Stomach (tissue), 9 donors: ENCODE measurements around the gene FCHSD2. TPM values are rescaled to one million over a fixed set of nuclear protein-coding genes. Genes with fewer than 3 reads are reported as not detected.

Experiments used
- DNase-seq, 2 donors: peaks; one replicate each; pipeline versions ENCODE4 v3.0.0 to v3.0.0-alpha.2; 2013 to 2019
- H3K27ac ChIP-seq, 5 donors: fragments of 200-600 bp in 4 of 5; sonication (generic) in 4 of 5; one replicate each; pipeline ENCODE4 v1.5.1; 2013 to 2019; ENCODE audit warnings: mild to moderate bottlenecking in 1 of 5, moderate library complexity in 1 of 5
- H3K27me3 ChIP-seq, 3 donors: fragments of 200-600 bp; sonication (generic); one replicate each; pipeline ENCODE4 v1.5.1; 2017 to 2019; ENCODE audit warnings: mixed run types in 1 of 3
- H3K36me3 ChIP-seq, 4 donors: fragments of 200-600 bp; sonication (generic); 1 replicate in 3 of 4; 2 replicates in 1 of 4; pipeline ENCODE4 v1.5.1; 2016 to 2019
- H3K4me1 ChIP-seq, 4 donors: fragments of 200-600 bp; sonication (generic); one replicate each; pipeline ENCODE4 v1.5.1; 2016 to 2019
- H3K4me3 ChIP-seq, 4 donors: fragments of 200-600 bp; sonication (generic) in 3 of 4; one replicate each; pipeline ENCODE4 v1.5.1; 2016 to 2019; ENCODE audit warnings: mild to moderate bottlenecking in 1 of 4
- H3K9me3 ChIP-seq, 4 donors: fragments of 200-600 bp; sonication (generic); one replicate each; pipeline ENCODE4 v1.5.1; 2016 to 2019
- EP300 ChIP-seq: sonication (generic); formaldehyde crosslinking; IDR thresholded peaks from one replicate; pipeline ENCODE4 v1.6.1; 2017; ENCODE audit warnings: antibody characterized with exemption
- POLR2A ChIP-seq, 4 donors: fragments of 450-650 bp; IDR thresholded peaks; one replicate each; pipeline ENCODE4 v1.6.1; 2016; ENCODE audit warnings: antibody characterized with exemption in 4 of 4, control low read depth in 2 of 4, mild to moderate bottlenecking in 1 of 4, moderate library complexity in 1 of 4
- POLR2AphosphoS5 ChIP-seq, 3 donors: sonication (generic); formaldehyde crosslinking; IDR thresholded peaks; one replicate each; pipeline ENCODE4 v1.6.1; 2016; ENCODE audit warnings: antibody characterized with exemption in 3 of 3
- WGBS, 5 donors: extraction: QIAGEN DNeasy Blood & Tissue Kit in 3 of 5; methylation state at CpG; one replicate each; pipeline versions ENCODE4 v1.1.5 to v1.1.7; 2013 to 2018; 5-methylcytosine and 5-hydroxymethylcytosine counted together
- intact Hi-C: fragments of 100-400 bp; cut with DNase I; formaldehyde crosslinking; loops from one replicate; pipeline ENCODE4 v1.15.1; 2023; ENCODE audit warnings: low total_unique reads
- polyA plus RNA-seq, 3 donors: library from polyadenylated mRNA; stranded (reverse); fragments of 200-250 nt; gene quantifications; one replicate each; pipeline ENCODE4 v1.2.3, GENCODE V29; 2013
- total RNA-seq, 5 donors: library from RNA; depleted of rRNA; stranded (reverse); fragments of >200 nt; gene quantifications; one replicate each; pipeline versions ENCODE4 v1.1.0 to v1.2.3, GENCODE V29; 2014 to 2016
- TF ChIP-seq, protein P1 (sequence below), 7 experiments: fragments of 450-650 bp in 4 of 7; fragments of 200-600 bp in 3 of 7; sonication (generic) in 3 of 7; IDR thresholded peaks; one replicate each; pipeline ENCODE4 v1.5.1; 2016 to 2019; ENCODE audit warnings: antibody characterized with exemption in 7 of 7, control low read depth in 2 of 7, mild to moderate bottlenecking in 1 of 7
- donor health status: healthy with polysubstance abuse.
- donor health status: Bipolar disorder and iron deficiency.
- donor health status: healthy.

FCHSD2 gene
- total and polyA plus RNA-seq, 8 donors: 5.7 to 64.3 (median 15.9) TPM

GRCh38 chr11:72833811-72834493, 308.2 kb downstream of the FCHSD2 start:
- Histone ChIP-seq H3K4me1 (peaks cover 15 to 60% (median 30%) of the 10 kb centered on the region in 4 donors), H3K27me3 (no peaks in the 10 kb centered on the region), H3K4me3 (no peak overlapping the region), H3K9me3 (no peaks in the 10 kb centered on the region), H3K27ac (peak overlapping the region in 4 of 5 donors; percentile 59 to 80 (median 68)), H3K36me3 (peaks cover 5 to 39% (median 29%) of the 10 kb centered on the region in 4 donors)
- intact Hi-C loops: loop anchor here (5.0 kb wide), 1 partner anchor 343 kb away; no protein-coding TSS in a partner anchor
- no peak for TF ChIP-seq EP300
- TF ChIP-seq POLR2A (IDR thresholded peaks at IDR 0.05): no peak
- no peak for TF ChIP-seq POLR2AphosphoS5 (IDR thresholded peaks at IDR 0.05)
- TF ChIP-seq, protein P1, sequence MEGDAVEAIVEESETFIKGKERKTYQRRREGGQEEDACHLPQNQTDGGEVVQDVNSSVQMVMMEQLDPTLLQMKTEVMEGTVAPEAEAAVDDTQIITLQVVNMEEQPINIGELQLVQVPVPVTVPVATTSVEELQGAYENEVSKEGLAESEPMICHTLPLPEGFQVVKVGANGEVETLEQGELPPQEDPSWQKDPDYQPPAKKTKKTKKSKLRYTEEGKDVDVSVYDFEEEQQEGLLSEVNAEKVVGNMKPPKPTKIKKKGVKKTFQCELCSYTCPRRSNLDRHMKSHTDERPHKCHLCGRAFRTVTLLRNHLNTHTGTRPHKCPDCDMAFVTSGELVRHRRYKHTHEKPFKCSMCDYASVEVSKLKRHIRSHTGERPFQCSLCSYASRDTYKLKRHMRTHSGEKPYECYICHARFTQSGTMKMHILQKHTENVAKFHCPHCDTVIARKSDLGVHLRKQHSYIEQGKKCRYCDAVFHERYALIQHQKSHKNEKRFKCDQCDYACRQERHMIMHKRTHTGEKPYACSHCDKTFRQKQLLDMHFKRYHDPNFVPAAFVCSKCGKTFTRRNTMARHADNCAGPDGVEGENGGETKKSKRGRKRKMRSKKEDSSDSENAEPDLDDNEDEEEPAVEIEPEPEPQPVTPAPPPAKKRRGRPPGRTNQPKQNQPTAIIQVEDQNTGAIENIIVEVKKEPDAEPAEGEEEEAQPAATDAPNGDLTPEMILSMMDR (IDR thresholded peaks at IDR 0.05): no peak
- 49 to 65% (median 56%) methylated on average over 8 of the region's 8 CpGs for WGBS, 5 donors
- peak in 1 of 2 donors; percentile 59 for DNase-seq

DNA sequence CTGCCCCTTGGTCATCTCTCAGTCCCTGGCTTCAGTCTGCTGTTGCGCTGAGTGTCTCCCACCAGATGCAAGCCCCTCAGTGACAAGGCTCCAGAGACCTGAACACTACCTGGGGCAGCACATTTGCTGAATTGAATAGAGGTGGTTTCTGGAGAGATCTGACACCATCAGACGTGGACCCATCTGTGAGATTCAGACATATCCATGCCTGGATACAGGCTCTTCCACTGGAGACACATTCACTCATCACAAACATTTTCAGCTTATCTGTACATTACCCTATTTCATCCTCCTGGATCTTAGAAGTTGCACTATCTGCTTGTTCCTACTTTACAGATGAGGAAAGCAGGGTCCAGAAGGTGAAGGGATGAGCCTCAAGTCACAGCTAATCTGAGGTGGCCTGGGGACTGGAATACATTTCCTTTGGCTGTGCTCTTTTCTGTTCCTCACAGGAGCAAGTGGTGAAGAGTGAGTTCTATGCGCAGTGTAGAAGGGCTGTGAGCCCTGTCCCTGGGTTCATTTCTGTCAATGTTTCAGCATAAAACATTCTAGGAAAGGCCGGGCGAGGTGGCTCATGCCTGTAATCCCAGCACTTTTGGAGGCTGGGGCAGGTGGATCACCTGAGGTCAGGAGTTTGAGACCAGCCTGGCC, 308.9 kb downstream of the FCHSD2 start:
- Histone ChIP-seq H3K4me1 (peaks cover 15 to 56% (median 33%) of the 10 kb centered on the region in 4 donors), H3K36me3 (peaks cover 8 to 39% (median 28%) of the 10 kb centered on the region in 4 donors), H3K27ac (peak overlapping the region in 4 of 5 donors; percentile 47 to 80 (median 64)), H3K4me3 (no peak overlapping the region), H3K27me3 (no peaks in the 10 kb centered on the region), H3K9me3 (no peaks in the 10 kb centered on the region)
- no peak for DNase-seq
- intact Hi-C loops: loop anchor here (5.0 kb wide), 1 partner anchor 344 kb away; no protein-coding TSS in a partner anchor
- TF ChIP-seq, protein P1 (IDR thresholded peaks at IDR 0.05): no peak
- no peak for TF ChIP-seq POLR2AphosphoS5 (IDR thresholded peaks at IDR 0.05)
- 94 to 98% (median 96%) methylated on average over 5 of the region's 5 CpGs for WGBS, 5 donors

GRCh38 chr11:72832301-72833082, 309.6 kb downstream of the FCHSD2 start:
- TF ChIP-seq, protein P1 (IDR thresholded peaks at IDR 0.05): no peak
- TF ChIP-seq EP300 (no peak), POLR2AphosphoS5 (IDR thresholded peaks at IDR 0.05) (no peak), POLR2A (IDR thresholded peaks at IDR 0.05) (no peak)
- H3K27ac ChIP-seq: peak overlapping the region in 4 of 5 donors; percentile 47 to 80 (median 64)
- H3K27me3 ChIP-seq: no peaks in the 10 kb centered on the region
- WGBS, 5 donors: 71 to 79% (median 78%) methylated on average over 9 of the region's 9 CpGs
- intact Hi-C loops: loop anchor here (5.0 kb wide), 1 partner anchor 345 kb away; no protein-coding TSS in a partner anchor
- H3K4me1 ChIP-seq: peaks cover 15 to 56% (median 37%) of the 10 kb centered on the region in 4 donors
- no peak for DNase-seq
- H3K4me3 ChIP-seq: no peak overlapping the region
- H3K36me3 ChIP-seq: peaks cover 8 to 36% (median 22%) of the 10 kb centered on the region in 4 donors
- H3K9me3 ChIP-seq: no peaks in the 10 kb centered on the region
